MM.1S (cell line): Measurements from ENCODE around the gene CLNK.

Experiments used
- DNase-seq: peaks from one replicate; pipeline ENCODE4 v3.0.0-alpha.2; 2015
- H2AFZ ChIP-seq: fragments of 300-600 bp; sonication (generic); 2 replicates; pipeline ENCODE4 v1.6.0; 2016; ENCODE audit warnings: antibody characterized with exemption, low read length
- H3F3A ChIP-seq: fragments of 300-600 bp; sonication (generic); 2 replicates; pipeline ENCODE4 v1.6.1; 2016; ENCODE audit warnings: mild to moderate bottlenecking, antibody characterized with exemption, low read length, moderate library complexity, mixed read lengths; ENCODE audit not compliant: insufficient read depth
- H3K27ac ChIP-seq: fragments of 300-600 bp; sonication (generic); 2 replicates; pipeline ENCODE4 v1.5.1; 2016; ENCODE audit warnings: mild to moderate bottlenecking, low read length
- H3K27me3 ChIP-seq: fragments of 300-600 bp; sonication (generic); replicated peaks from 2 replicates; pipeline ENCODE4 v1.6.0; 2016; ENCODE audit warnings: low read length; ENCODE audit not compliant: insufficient read depth
- H3K36me3 ChIP-seq: fragments of 300-600 bp; sonication (generic); replicated peaks from 2 replicates; pipeline ENCODE4 v1.6.1; 2016; ENCODE audit warnings: mild to moderate bottlenecking, low read length, mixed read lengths; ENCODE audit not compliant: insufficient read depth
- H3K4me1 ChIP-seq: fragments of 300-600 bp; sonication (generic); 2 replicates; pipeline ENCODE4 v1.6.1; 2016; ENCODE audit warnings: low read length, mixed read lengths
- H3K4me2 ChIP-seq: fragments of 300-600 bp; sonication (generic); 2 replicates; pipeline ENCODE4 v1.6.0; 2016; ENCODE audit warnings: low read depth, low read length
- H3K4me3 ChIP-seq: fragments of 300-600 bp; sonication (generic); 2 replicates; pipeline ENCODE4 v1.5.1; 2016; ENCODE audit warnings: low read length, mixed read lengths
- H3K79me2 ChIP-seq: fragments of 300-600 bp; sonication (generic); 2 replicates; pipeline ENCODE4 v1.6.1; 2016; ENCODE audit warnings: mixed run types, low read length, mixed read lengths
- H3K9ac ChIP-seq: fragments of 300-600 bp; sonication (generic); 2 replicates; pipeline ENCODE4 v1.6.1; 2016; ENCODE audit warnings: low read length, mixed read lengths
- H3K9me2 ChIP-seq: fragments of 300-600 bp; sonication (generic); replicated peaks from 2 replicates; pipeline ENCODE4 v1.6.1; 2016; ENCODE audit warnings: mild to moderate bottlenecking, low read length, mixed read lengths; ENCODE audit not compliant: insufficient read depth
- H3K9me3 ChIP-seq: fragments of 300-600 bp; sonication (generic); replicated peaks from 2 replicates; pipeline ENCODE4 v1.6.1; 2016; ENCODE audit warnings: mild to moderate bottlenecking, low read length, mixed read lengths; ENCODE audit not compliant: insufficient read depth
- H4K20me1 ChIP-seq: fragments of 300-600 bp; sonication (generic); 2 replicates; pipeline ENCODE4 v1.6.1; 2016; ENCODE audit warnings: mild to moderate bottlenecking, low read length, moderate library complexity, mixed read lengths; ENCODE audit not compliant: insufficient read depth
- EZH2 ChIP-seq: fragments of 300-600 bp; sonication (generic); optimal IDR thresholded peaks from 2 replicates; pipeline ENCODE3; 2017; ENCODE audit warnings: low read depth, mild to moderate bottlenecking, antibody characterized with exemption, low read length, mixed read lengths
- EZH2phosphoT487 ChIP-seq: fragments of 300-600 bp; sonication (generic); IDR thresholded peaks from 2 replicates; pipeline ENCODE4 v1.6.1; 2018; ENCODE audit warnings: antibody characterized with exemption, low read length
- TF ChIP-seq, protein P1 (sequence below): fragments of 300-600 bp; sonication (generic); IDR thresholded peaks from 2 replicates; pipeline ENCODE4 v1.5.1; 2016; ENCODE audit warnings: antibody characterized with exemption, low read length, mixed read lengths

Gene CLNK

DNA sequence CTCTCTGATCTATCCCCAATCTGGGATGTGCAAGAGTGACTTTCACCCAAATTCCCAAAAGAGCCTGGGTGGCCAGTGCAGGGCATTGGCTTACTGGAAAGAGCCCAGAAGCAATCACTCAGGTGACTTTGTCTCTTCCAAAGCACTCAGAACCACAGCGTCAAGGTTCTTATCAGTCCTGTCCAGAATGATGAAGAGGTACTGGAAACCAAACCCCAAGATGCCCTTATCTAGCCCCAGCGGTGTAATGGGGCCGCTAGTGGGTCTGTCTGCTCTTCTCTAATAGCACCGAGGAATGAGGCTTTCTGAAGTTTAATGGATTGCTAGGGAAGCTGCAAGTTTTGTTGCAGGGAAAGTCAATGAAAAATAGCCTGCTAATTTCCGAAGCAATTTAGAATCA, 21.6 kb downstream of the CLNK start:
- Histone ChIP-seq H3F3A (no peaks in the 10 kb centered on the region), H3K4me1 (peaks cover 13% of the 10 kb centered on the region), H3K36me3 (no peaks in the 10 kb centered on the region), H3K4me3 (no peak overlapping the region), H3K27ac (no peak overlapping the region), H3K27me3 (no peaks in the 10 kb centered on the region), H3K9ac (no peak overlapping the region), H2AFZ (no peak overlapping the region), H3K9me3 (no peaks in the 10 kb centered on the region), H3K9me2 (no peaks in the 10 kb centered on the region), H4K20me1 (no peaks in the 10 kb centered on the region), H3K4me2 (no peak overlapping the region), H3K79me2 (no peaks in the 10 kb centered on the region)
- TF ChIP-seq EZH2 (no peak), EZH2phosphoT487 (no peak)
- TF ChIP-seq, protein P1, sequence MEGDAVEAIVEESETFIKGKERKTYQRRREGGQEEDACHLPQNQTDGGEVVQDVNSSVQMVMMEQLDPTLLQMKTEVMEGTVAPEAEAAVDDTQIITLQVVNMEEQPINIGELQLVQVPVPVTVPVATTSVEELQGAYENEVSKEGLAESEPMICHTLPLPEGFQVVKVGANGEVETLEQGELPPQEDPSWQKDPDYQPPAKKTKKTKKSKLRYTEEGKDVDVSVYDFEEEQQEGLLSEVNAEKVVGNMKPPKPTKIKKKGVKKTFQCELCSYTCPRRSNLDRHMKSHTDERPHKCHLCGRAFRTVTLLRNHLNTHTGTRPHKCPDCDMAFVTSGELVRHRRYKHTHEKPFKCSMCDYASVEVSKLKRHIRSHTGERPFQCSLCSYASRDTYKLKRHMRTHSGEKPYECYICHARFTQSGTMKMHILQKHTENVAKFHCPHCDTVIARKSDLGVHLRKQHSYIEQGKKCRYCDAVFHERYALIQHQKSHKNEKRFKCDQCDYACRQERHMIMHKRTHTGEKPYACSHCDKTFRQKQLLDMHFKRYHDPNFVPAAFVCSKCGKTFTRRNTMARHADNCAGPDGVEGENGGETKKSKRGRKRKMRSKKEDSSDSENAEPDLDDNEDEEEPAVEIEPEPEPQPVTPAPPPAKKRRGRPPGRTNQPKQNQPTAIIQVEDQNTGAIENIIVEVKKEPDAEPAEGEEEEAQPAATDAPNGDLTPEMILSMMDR, result no peak
- no peak for DNase-seq

DNA sequence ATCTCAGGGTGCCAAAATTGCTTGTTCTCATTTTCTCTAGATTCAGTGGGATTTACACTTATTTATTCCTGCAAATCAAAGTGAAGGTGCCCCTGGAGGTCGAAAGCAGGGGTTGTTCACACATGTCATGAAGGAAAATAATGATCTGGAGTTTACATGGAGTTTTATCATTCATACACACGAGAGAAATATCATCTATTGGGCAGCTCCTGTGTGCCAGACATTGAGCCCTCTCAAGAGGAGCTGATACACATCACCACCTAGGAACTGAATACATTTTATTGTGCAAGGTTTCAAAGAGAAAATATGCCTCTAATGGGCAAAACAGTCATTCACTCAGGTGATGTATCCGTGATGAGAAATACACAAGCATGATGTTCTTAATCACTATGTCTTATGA, 23.5 kb downstream of the CLNK start:
- no peak for TF ChIP-seq EZH2
- no peak for TF ChIP-seq EZH2phosphoT487
- TF ChIP-seq, protein P1, result no peak
- Histone ChIP-seq H3K9me3 (no peaks in the 10 kb centered on the region), H3K27ac (no peak overlapping the region), H3K36me3 (no peaks in the 10 kb centered on the region), H3K27me3 (no peaks in the 10 kb centered on the region), H3K4me1 (peaks cover 4% of the 10 kb centered on the region), H3K9me2 (no peaks in the 10 kb centered on the region), H3F3A (no peaks in the 10 kb centered on the region), H3K4me2 (no peak overlapping the region), H4K20me1 (no peaks in the 10 kb centered on the region), H2AFZ (no peak overlapping the region), H3K4me3 (no peak overlapping the region), H3K9ac (no peak overlapping the region), H3K79me2 (no peaks in the 10 kb centered on the region)
- DNase-seq, result no peak

DNA sequence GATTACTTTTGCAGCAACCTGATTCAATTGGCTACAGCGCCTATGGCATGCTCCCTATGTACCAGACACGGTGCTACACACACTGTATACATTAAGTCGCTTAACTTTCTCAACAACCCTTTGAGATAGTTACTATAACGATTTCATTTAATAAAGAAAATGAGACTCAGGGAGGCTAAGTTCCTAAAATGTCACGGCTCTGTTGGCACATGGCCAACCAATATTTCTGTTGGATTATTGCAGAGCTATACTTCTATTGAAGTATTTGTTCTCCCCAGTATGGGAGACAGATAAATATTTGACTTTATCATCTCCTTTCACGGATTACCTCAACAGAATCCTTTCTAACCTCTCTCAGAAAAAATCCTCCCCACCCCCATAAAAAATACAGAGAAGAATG, 25.3 kb downstream of the CLNK start:
- Histone ChIP-seq H3K9me3 (no peaks in the 10 kb centered on the region), H3K27me3 (no peaks in the 10 kb centered on the region), H3K4me2 (no peak overlapping the region), H3K4me3 (no peak overlapping the region), H3K79me2 (no peaks in the 10 kb centered on the region), H3F3A (no peaks in the 10 kb centered on the region), H3K27ac (no peak overlapping the region), H2AFZ (no peak overlapping the region), H3K4me1 (no peaks in the 10 kb centered on the region), H3K9me2 (no peaks in the 10 kb centered on the region), H3K36me3 (no peaks in the 10 kb centered on the region), H4K20me1 (no peaks in the 10 kb centered on the region), H3K9ac (no peak overlapping the region)
- TF ChIP-seq, protein P1, result no peak
- TF ChIP-seq EZH2phosphoT487, result no peak
- no peak for TF ChIP-seq EZH2
- DNase-seq, result no peak
